ENCODE data around the gene PCMTD2.

GRCh38 chr20:64250027-64250426 lies 5.5 kb upstream of the PCMTD2 start:
- TF ChIP-seq, protein P1, sequence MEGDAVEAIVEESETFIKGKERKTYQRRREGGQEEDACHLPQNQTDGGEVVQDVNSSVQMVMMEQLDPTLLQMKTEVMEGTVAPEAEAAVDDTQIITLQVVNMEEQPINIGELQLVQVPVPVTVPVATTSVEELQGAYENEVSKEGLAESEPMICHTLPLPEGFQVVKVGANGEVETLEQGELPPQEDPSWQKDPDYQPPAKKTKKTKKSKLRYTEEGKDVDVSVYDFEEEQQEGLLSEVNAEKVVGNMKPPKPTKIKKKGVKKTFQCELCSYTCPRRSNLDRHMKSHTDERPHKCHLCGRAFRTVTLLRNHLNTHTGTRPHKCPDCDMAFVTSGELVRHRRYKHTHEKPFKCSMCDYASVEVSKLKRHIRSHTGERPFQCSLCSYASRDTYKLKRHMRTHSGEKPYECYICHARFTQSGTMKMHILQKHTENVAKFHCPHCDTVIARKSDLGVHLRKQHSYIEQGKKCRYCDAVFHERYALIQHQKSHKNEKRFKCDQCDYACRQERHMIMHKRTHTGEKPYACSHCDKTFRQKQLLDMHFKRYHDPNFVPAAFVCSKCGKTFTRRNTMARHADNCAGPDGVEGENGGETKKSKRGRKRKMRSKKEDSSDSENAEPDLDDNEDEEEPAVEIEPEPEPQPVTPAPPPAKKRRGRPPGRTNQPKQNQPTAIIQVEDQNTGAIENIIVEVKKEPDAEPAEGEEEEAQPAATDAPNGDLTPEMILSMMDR (IDR thresholded peaks at IDR 0.05 in 4 of 5, conservative IDR thresholded peaks at IDR 0.05 in 1 of 5) = no peak
- TF ChIP-seq POLR2A (IDR thresholded peaks at IDR 0.05) = no peak
